ENCODE data around the gene CDC25C.
A peak's percentile ranks its signal among the peaks of the same experiment; 100 is the strongest.

The CDC25C gene

GRCh38 chr5:138331449-138332368, at the start of gene CDC25C:
Gene CDC25C (minus strand): TSS chr5:138331804. CDS start chr5:138331180, 624 bp downstream.
- peak; percentile 98 for DNase-seq

GRCh38 chr5:138372653-138373052, 41.0 kb upstream of the CDC25C start:
- DNase-seq: no peak

- no peak for DNase-seq
Measured at GRCh38 chr5:138372225-138372624, 40.6 kb upstream of the CDC25C start.

- DNase-seq: no peak
Measured at GRCh38 chr5:138371454-138371853, 39.9 kb upstream of the CDC25C start.

GRCh38 chr5:138370537-138370936, 38.9 kb upstream of the CDC25C start:
- DNase-seq: no peak

- no peak for DNase-seq
Measured at GRCh38 chr5:138369706-138370105, 38.1 kb upstream of the CDC25C start.

- DNase-seq: no peak
Measured at GRCh38 chr5:138369261-138369660, 37.7 kb upstream of the CDC25C start.

- DNase-seq: no peak
Measured at GRCh38 chr5:138366632-138367382, 35.2 kb upstream of the CDC25C start.

- DNase-seq: no peak
Measured at GRCh38 chr5:138364576-138364975, 33.0 kb upstream of the CDC25C start.

- no peak for DNase-seq
Measured at GRCh38 chr5:138360941-138361452, 29.4 kb upstream of the CDC25C start.

GRCh38 chr5:138359621-138360020, 28.0 kb upstream of the CDC25C start:
- DNase-seq: no peak

- peak; percentile 81 for DNase-seq
Measured at GRCh38 chr5:138354926-138355378, 23.3 kb upstream of the CDC25C start.

- DNase-seq: no peak
Measured at GRCh38 chr5:138354387-138354786, 22.8 kb upstream of the CDC25C start.

GRCh38 chr5:138353560-138354080, 22.0 kb upstream of the CDC25C start:
- DNase-seq: peak; percentile 48

GRCh38 chr5:138352722-138353559, 21.3 kb upstream of the CDC25C start:
- peak; percentile 79 for DNase-seq

GRCh38 chr5:138352071-138352721, 20.6 kb upstream of the CDC25C start, which contains the start of gene KDM3B:
Gene KDM3B (plus strand): TSS chr5:138352685. CDS start chr5:138352796, 111 bp downstream.
- peak; percentile 95 for DNase-seq

- DNase-seq: no peak
Measured at GRCh38 chr5:138351517-138351916, 19.9 kb upstream of the CDC25C start.

- no peak for DNase-seq
Measured at GRCh38 chr5:138351056-138351455, 19.5 kb upstream of the CDC25C start.

- DNase-seq: no peak
Measured at GRCh38 chr5:138350563-138350890, 18.9 kb upstream of the CDC25C start.

- DNase-seq: no peak
Measured at GRCh38 chr5:138349852-138350562, 18.4 kb upstream of the CDC25C start.

GRCh38 chr5:138346889-138347288, 15.3 kb upstream of the CDC25C start:
- DNase-seq: no peak

All from CD4-positive, alpha-beta T cell treated with Interleukin-10 for 1 hour (primary cell).